Measurements from ENCODE around the gene USP53.
"Not testable (repeated sequence)": the region's sequence is repeated elsewhere in the genome, so short reads cannot be mapped to it uniquely, and the experiment has no call there.

The USP53 gene

GRCh38 chr4:119279945-119280344 is 67.4 kb downstream of the USP53 start:
- DNase-seq: not testable (repeated sequence)

- no peak for DNase-seq
These were observed 68.9 kb downstream of the USP53 start for GRCh38 chr4:119281393-119281792.

GRCh38 chr4:119284876-119285780 is 72.6 kb downstream of the USP53 start:
- DNase-seq: no peak

GRCh38 chr4:119286377-119287002 is 74.0 kb downstream of the USP53 start:
- no peak for DNase-seq

- no peak for DNase-seq
These were observed 76.8 kb downstream of the USP53 start for GRCh38 chr4:119289313-119289712.

GRCh38 chr4:119290598-119290997 is 78.1 kb downstream of the USP53 start:
- no peak for DNase-seq

- DNase-seq: no peak
These were observed 83.8 kb downstream of the USP53 start for GRCh38 chr4:119296356-119296755.

GRCh38 chr4:119297795-119298194 is 85.3 kb downstream of the USP53 start:
- no peak for DNase-seq

GRCh38 chr4:119299260-119299671 is 86.8 kb downstream of the USP53 start:
- no peak for DNase-seq

- DNase-seq: no peak
These were observed 87.2 kb downstream of the USP53 start for GRCh38 chr4:119299741-119300100.

- DNase-seq: no peak
These were observed 87.8 kb downstream of the USP53 start for GRCh38 chr4:119300101-119300978.

- DNase-seq: no peak
These were observed 89.7 kb downstream of the USP53 start for GRCh38 chr4:119302073-119302832.

GRCh38 chr4:119303587-119304305 is 91.2 kb downstream of the USP53 start:
- no peak for DNase-seq

GRCh38 chr4:119304431-119304830 is 91.9 kb downstream of the USP53 start:
- no peak for DNase-seq

GRCh38 chr4:119307606-119308005 is 95.1 kb downstream of the USP53 start:
- DNase-seq: no peak

GRCh38 chr4:119310826-119311225 is 98.3 kb downstream of the USP53 start:
- DNase-seq: no peak

- no peak for DNase-seq
These were observed 100.7 kb downstream of the USP53 start for GRCh38 chr4:119313237-119313636.

GRCh38 chr4:119314356-119314755 is 101.8 kb downstream of the USP53 start:
- peak; percentile 20 for DNase-seq

- no peak for DNase-seq
These were observed 102.5 kb downstream of the USP53 start for GRCh38 chr4:119315036-119315435.

- DNase-seq: no peak
These were observed 105.5 kb downstream of the USP53 start for GRCh38 chr4:119317990-119318389.

GRCh38 chr4:119321921-119322687 is 109.6 kb downstream of the USP53 start, which contains the start of gene FABP2:
Gene FABP2 (minus strand): TSS chr4:119322138. CDS start chr4:119322102, 36 bp downstream.
- DNase-seq: no peak

Measured in NCI-H1694 (cell line).